BJ (cell line): ENCODE data around the gene SCN2B. TPM values are rescaled to one million over a fixed set of nuclear protein-coding genes. Genes with fewer than 3 reads are reported as not detected.

ENCODE experiments used
- CTCF ChIA-PET: fragments of 350-600 bp; formaldehyde crosslinking; extraction: SDS; loops from one replicate; lab custom pipeline; 2021; ENCODE audit warnings: antibody characterized with exemption, inconsistent platforms; lab: Yijun Ruan, JAX
- POLR2A ChIA-PET: fragments of 300-600 bp; sonication (Branson Sonifier 250); formaldehyde crosslinking; extraction: SDS; loops from one replicate; lab custom pipeline; 2021; ENCODE audit warnings: antibody characterized with exemption; lab: Charles Lee
- DNase-seq: peaks from one replicate; pipeline ENCODE4 v3.0.0-alpha.2; 2011; ENCODE audit warnings: low read depth
- H3K27me3 ChIP-seq: 2 replicates; pipeline ENCODE4 v1.6.0; 2011; ENCODE audit warnings: low read length; ENCODE audit not compliant: control insufficient read depth, insufficient read depth
- H3K36me3 ChIP-seq: 2 replicates; pipeline ENCODE4 v1.5.1; 2011; ENCODE audit warnings: low read length; ENCODE audit not compliant: control insufficient read depth, insufficient read depth
- H3K4me3 ChIP-seq: 2 replicates; pipeline ENCODE4 v1.5.1; 2011; ENCODE audit warnings: low read depth, mild to moderate bottlenecking, control low read depth, low read length
- polyA plus RNA-seq: library from polyadenylated mRNA; depleted of rRNA; stranded (reverse); fragments of >200 nt; gene quantifications from 2 replicates; pipeline ENCODE4 v1.2.3, GENCODE V29; 2011
- TF ChIP-seq, protein P1 (sequence below): IDR thresholded peaks from 2 replicates; pipeline ENCODE4 v1.5.1; 2011; ENCODE audit warnings: low read depth, mild to moderate bottlenecking, control low read depth, inconsistent platforms, low read length, moderate library complexity; ENCODE audit not compliant: insufficient read depth

SCN2B gene
- polyA plus RNA-seq, 1 experiment, result not detected

DNA sequence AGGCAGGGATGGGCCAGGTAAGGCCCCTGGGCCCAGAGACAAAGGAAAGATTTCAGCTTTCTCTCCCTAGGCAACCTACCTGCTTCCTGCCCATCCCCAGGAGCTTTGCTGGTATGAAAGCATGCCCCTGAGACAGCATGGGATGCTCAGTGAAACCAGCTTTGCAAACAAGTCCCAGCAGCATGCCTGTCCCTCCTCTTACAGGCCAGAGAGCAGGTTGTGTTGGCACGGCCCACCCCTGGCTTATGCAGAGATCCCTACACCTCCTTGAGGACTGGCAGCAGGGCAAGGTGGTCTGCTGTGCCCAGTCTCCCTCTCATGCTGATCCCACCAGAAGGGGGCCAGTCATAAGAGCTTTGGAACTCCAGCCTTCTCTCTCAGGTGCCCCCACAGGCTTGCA is 26.9 kb downstream of the SCN2B start:
- H3K4me3 ChIP-seq, result no peak overlapping the region
- TF ChIP-seq, protein P1, sequence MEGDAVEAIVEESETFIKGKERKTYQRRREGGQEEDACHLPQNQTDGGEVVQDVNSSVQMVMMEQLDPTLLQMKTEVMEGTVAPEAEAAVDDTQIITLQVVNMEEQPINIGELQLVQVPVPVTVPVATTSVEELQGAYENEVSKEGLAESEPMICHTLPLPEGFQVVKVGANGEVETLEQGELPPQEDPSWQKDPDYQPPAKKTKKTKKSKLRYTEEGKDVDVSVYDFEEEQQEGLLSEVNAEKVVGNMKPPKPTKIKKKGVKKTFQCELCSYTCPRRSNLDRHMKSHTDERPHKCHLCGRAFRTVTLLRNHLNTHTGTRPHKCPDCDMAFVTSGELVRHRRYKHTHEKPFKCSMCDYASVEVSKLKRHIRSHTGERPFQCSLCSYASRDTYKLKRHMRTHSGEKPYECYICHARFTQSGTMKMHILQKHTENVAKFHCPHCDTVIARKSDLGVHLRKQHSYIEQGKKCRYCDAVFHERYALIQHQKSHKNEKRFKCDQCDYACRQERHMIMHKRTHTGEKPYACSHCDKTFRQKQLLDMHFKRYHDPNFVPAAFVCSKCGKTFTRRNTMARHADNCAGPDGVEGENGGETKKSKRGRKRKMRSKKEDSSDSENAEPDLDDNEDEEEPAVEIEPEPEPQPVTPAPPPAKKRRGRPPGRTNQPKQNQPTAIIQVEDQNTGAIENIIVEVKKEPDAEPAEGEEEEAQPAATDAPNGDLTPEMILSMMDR, result no peak
- peaks cover 45% of the 10 kb centered on the region for H3K27me3 ChIP-seq
- CTCF ChIA-PET, result interaction anchor here (12.6 kb wide), 1 partner anchor 20 kb away, joined by 161 read pairs; no protein-coding TSS in a partner anchor
- POLR2A ChIA-PET, result no interaction called here
- no peaks in the 10 kb centered on the region for H3K36me3 ChIP-seq
- DNase-seq, result no peak

DNA sequence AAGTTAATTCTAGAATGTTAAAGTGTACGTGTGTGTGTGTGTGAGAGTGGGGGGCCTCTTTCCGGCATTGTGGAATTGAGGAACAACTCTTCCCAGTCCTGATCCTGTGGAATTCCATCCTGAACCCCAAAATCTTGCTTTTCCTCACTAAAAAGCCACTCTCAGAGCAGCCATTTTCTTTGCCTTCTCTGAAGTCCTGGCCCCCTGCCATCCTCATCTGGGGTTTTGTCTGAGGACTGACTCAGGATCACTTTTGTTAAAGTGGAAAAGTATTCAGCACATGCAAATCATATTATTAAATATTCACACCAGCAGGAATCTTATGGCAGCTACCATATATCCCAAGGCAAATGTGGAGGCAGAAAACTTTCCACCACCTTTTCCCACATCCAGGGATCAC is 27.6 kb downstream of the SCN2B start:
- TF ChIP-seq, protein P1, result no peak
- Histone ChIP-seq H3K4me3 (no peak overlapping the region), H3K36me3 (no peaks in the 10 kb centered on the region), H3K27me3 (peaks cover 41% of the 10 kb centered on the region)
- POLR2A ChIA-PET, result no interaction called here
- no peak for DNase-seq
- CTCF ChIA-PET, result interaction anchor here (12.6 kb wide), 1 partner anchor 21 kb away, joined by 161 read pairs; no protein-coding TSS in a partner anchor

DNA sequence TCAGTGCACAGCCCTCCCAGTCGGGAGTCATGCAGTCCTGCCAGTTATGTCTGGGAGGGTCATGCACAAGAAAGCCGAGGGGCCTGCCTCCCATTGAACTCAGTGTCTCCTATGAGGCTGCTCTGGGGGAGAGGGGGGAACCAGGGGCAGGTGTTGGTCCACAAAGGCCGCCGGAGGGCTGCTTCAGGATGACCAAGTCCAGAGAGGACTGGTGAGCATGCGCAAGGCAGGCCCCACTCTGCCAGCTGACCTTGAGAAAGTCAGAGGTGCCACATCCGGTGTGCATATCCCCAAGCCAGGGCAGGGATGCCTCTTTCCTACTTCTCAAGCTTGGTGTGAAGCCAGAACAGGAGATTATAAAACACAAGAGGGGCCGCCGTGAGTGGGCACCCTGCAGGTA is 28.2 kb downstream of the SCN2B start:
- no peak for DNase-seq
- Histone ChIP-seq H3K36me3 (no peaks in the 10 kb centered on the region), H3K27me3 (peaks cover 38% of the 10 kb centered on the region), H3K4me3 (no peak overlapping the region)
- TF ChIP-seq, protein P1, result no peak
- CTCF ChIA-PET, result interaction anchor here (12.6 kb wide), 1 partner anchor 21 kb away, joined by 161 read pairs; no protein-coding TSS in a partner anchor
- POLR2A ChIA-PET, result no interaction called here

DNA sequence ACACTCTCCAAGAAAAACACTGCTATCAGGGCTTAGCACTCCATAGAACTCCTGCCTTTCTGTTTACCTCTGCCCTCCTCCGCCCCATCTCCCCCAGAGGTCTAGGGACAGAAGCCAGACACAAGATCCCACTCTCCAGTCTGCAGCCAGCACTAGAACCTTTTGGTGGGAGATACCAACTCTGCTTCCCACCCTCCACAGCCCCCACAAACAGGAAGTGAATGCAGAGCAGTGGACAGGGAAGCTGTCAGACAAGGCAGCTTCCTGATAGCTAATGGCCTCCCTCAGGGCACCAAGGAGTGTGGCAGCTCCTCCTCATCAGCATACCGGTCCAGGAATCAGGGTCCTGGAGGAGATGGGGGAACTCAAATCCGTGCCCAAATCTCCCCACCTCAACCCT is 28.9 kb downstream of the SCN2B start:
- TF ChIP-seq, protein P1, result no peak
- ChIA-PET POLR2A (no interaction called here), CTCF (interaction anchor here (12.6 kb wide), 1 partner anchor 22 kb away, joined by 161 read pairs; no protein-coding TSS in a partner anchor)
- DNase-seq, result no peak
- H3K27me3 ChIP-seq, result peaks cover 39% of the 10 kb centered on the region
- H3K36me3 ChIP-seq, result no peaks in the 10 kb centered on the region
- no peak overlapping the region for H3K4me3 ChIP-seq

DNA sequence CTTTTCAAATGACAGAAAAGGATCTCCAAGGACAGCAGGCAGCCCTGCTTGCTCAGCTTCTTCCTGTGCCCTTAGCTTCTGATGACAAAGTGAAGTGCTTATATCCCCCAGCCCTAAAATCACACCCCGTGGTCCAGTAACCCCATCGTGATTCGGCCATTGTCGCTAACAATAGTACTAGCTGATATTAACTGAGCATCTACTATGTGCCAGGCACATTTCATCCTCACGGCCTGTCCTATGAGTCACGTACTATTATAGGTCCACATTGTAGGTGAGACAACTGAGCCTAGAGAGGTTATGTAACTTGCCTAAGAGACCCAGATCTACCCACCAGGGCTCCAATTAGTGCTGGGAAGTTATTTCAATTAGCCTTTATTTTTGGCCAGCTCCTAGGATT is 29.9 kb downstream of the SCN2B start:
- H3K27me3 ChIP-seq, result peaks cover 35% of the 10 kb centered on the region
- POLR2A ChIA-PET, result no interaction called here
- TF ChIP-seq, protein P1, result no peak
- CTCF ChIA-PET, result interaction anchor here (0.9 to 12.6 kb wide), 2 partner anchors 10 to 23 kb away, joined by 4 to 161 read pairs; no protein-coding TSS in a partner anchor
- H3K4me3 ChIP-seq, result no peak overlapping the region
- DNase-seq, result no peak
- no peaks in the 10 kb centered on the region for H3K36me3 ChIP-seq
